HepG2 (cell line): ENCODE measurements around the gene MGLL. TPM values are rescaled to one million over a fixed set of nuclear protein-coding genes. Genes with fewer than 3 reads are reported as not detected.

Experiments
- ATAC-seq: fragments of 200-7000 bp; cut with Tn5 transposase; 3 replicates; pipeline ENCODE4 v1.9.1; 2020; ENCODE audit warnings: mild to moderate bottlenecking, moderate library complexity
- BruUV-seq: library from RNA; stranded (reverse); fragments of 400-500 nt; replicated peaks from 2 replicates; lab custom pipeline; 2021; lab: Mats Ljungman, UMichigan
- CTCF ChIA-PET: fragments of 300-600 bp; formaldehyde crosslinking; extraction: SDS; loops from one replicate; lab custom pipeline; 2021; ENCODE audit warnings: low total read pairs, inconsistent platforms, low intra/inter-chr PET ratio; lab: Yijun Ruan, JAX
- POLR2A ChIA-PET: fragments of 350-600 bp; sonication (Branson Sonifier 250); formaldehyde crosslinking; loops from one replicate; lab custom pipeline; 2020; ENCODE audit warnings: antibody characterized with exemption, inconsistent platforms; lab: Yijun Ruan, JAX
- DNase-seq: peaks from one replicate; pipeline ENCODE4 v3.0.0-alpha.2; 2015; ENCODE audit warnings: low spot score
- FAIRE-seq: peaks from 3 replicates; lab custom pipeline; 2011; peaks lifted over from hg19 to GRCh38; lab: Jason Lieb, UNC
- H2AFZ ChIP-seq: one replicate; pipeline ENCODE4 v1.6.1; 2011; ENCODE audit warnings: low read length, inconsistent platforms
- H3K27ac ChIP-seq: fragments of 300-600 bp; 3 replicates; pipeline ENCODE4 v1.8.0; 2011; ENCODE audit warnings: mixed run types, mild to moderate bottlenecking, mixed read lengths, low read length, inconsistent platforms; ENCODE audit not compliant: insufficient read depth; ENCODE audit errors: extremely low read length
- H3K27me3 ChIP-seq, 2 experiments: fragments of 200-600 bp in 1 of 2; 2 replicates in 1 of 2; 3 replicates in 1 of 2; pipeline versions ENCODE4 v1.6.0 to v1.8.0; 2011; ENCODE audit warnings: low read length in 2 of 2, mild to moderate bottlenecking in 2 of 2, moderate library complexity in 2 of 2, inconsistent platforms in 1 of 2; ENCODE audit not compliant: insufficient read depth in 2 of 2, control insufficient read depth in 1 of 2
- H3K36me3 ChIP-seq, 2 experiments: fragments of 200-600 bp in 1 of 2; replicated peaks in 1 of 2; 2 replicates in 1 of 2; 3 replicates in 1 of 2; pipeline versions ENCODE4 v1.5.1 to v1.8.0; 2011; ENCODE audit warnings: low read length in 2 of 2, inconsistent platforms in 1 of 2; ENCODE audit not compliant: insufficient read depth in 2 of 2, control insufficient read depth in 1 of 2
- H3K4me1 ChIP-seq: 2 replicates; pipeline ENCODE4 v1.5.1; 2012; ENCODE audit warnings: low read length, inconsistent platforms; ENCODE audit not compliant: insufficient read depth
- H3K4me2 ChIP-seq: 2 replicates; pipeline ENCODE4 v1.6.0; 2011; ENCODE audit warnings: low read depth, low read length, inconsistent platforms
- H3K4me3 ChIP-seq, 3 experiments: fragments of 200-600 bp in 1 of 3; sonication (generic), shearing (Covaris generic) in 1 of 3; replicated peaks in 1 of 3; 2 replicates each; pipeline ENCODE4 v1.5.1; 2011 to 2016; ENCODE audit warnings: low read length in 3 of 3, inconsistent platforms in 2 of 3, low read depth in 2 of 3, mild to moderate bottlenecking in 2 of 3, control low read depth in 1 of 3, mixed read lengths in 1 of 3; ENCODE audit not compliant: insufficient read depth in 1 of 3
- H3K79me2 ChIP-seq: one replicate; pipeline ENCODE4 v1.6.1; 2011; ENCODE audit warnings: low read length, inconsistent platforms; ENCODE audit not compliant: insufficient read depth
- H3K9ac ChIP-seq: 2 replicates; pipeline ENCODE4 v1.6.0; 2011; ENCODE audit warnings: mild to moderate bottlenecking, low read depth, low read length, inconsistent platforms; ENCODE audit not compliant: insufficient read depth
- H3K9me3 ChIP-seq: 2 replicates; pipeline ENCODE4 v1.5.1; 2012; ENCODE audit warnings: mild to moderate bottlenecking, low read length
- H4K20me1 ChIP-seq: 2 replicates; pipeline ENCODE4 v1.6.0; 2011; ENCODE audit warnings: inconsistent platforms, mild to moderate bottlenecking, low read length, moderate library complexity; ENCODE audit not compliant: insufficient read depth
- ARNT ChIP-seq: fragments of 450-650 bp; IDR thresholded peaks from 2 replicates; pipeline ENCODE4 v1.6.1; 2017
- CBX2 ChIP-seq, 2 experiments: fragments of 200-600 bp in 1 of 2; sonication (generic); formaldehyde crosslinking in 1 of 2; IDR thresholded peaks; 2 replicates each; pipeline versions ENCODE4 v1.7.0 to v1.8.1; 2018 to 2022; ENCODE audit warnings: low read depth in 2 of 2, low read length in 1 of 2, mild to moderate bottlenecking in 1 of 2, missing genetic modification reagents in 1 of 2
- FLYWCH1 ChIP-seq: sonication (generic); formaldehyde crosslinking; IDR thresholded peaks from 2 replicates; pipeline ENCODE4 v1.8.1; 2023; ENCODE audit warnings: mild to moderate bottlenecking, missing genetic modification reagents
- HNF4G ChIP-seq, 2 experiments: sonication (generic) in 1 of 2; formaldehyde crosslinking in 1 of 2; IDR thresholded peaks; 2 replicates each; pipeline versions ENCODE4 v1.4.0 to v1.6.1; 2011 to 2020; ENCODE audit warnings: borderline replicate concordance in 2 of 2, low read depth in 2 of 2, mild to moderate bottlenecking in 2 of 2, low read length in 1 of 2, missing genetic modification reagents in 1 of 2, moderate library complexity in 1 of 2
- MEF2D ChIP-seq: sonication (generic); formaldehyde crosslinking; IDR thresholded peaks from 2 replicates; pipeline ENCODE4 v1.5.1; 2020; ENCODE audit warnings: mild to moderate bottlenecking, missing genetic modification reagents
- MZF1 ChIP-seq: sonication (generic); formaldehyde crosslinking; IDR thresholded peaks from 2 replicates; pipeline ENCODE4 v1.8.1; 2023; ENCODE audit warnings: mild to moderate bottlenecking, missing genetic modification reagents, borderline replicate concordance
- NCOA5 ChIP-seq: sonication (generic); formaldehyde crosslinking; IDR thresholded peaks from 2 replicates; pipeline ENCODE4 v1.4.0; 2020; ENCODE audit warnings: missing genetic modification reagents
- NPAS2 ChIP-seq: sonication (generic); formaldehyde crosslinking; IDR thresholded peaks from 2 replicates; pipeline ENCODE4 v1.8.0; 2022; ENCODE audit warnings: mild to moderate bottlenecking, missing genetic modification reagents, borderline replicate concordance
- RARA ChIP-seq: IDR thresholded peaks from 2 replicates; pipeline ENCODE4 v1.6.1; 2016; ENCODE audit warnings: missing genetic modification reagents, missing compliant biosample characterization
- SMAD3 ChIP-seq: sonication (generic); formaldehyde crosslinking; IDR thresholded peaks from 2 replicates; pipeline ENCODE4 v1.4.0; 2020; ENCODE audit warnings: missing genetic modification reagents
- TEAD2 ChIP-seq: sonication (generic); formaldehyde crosslinking; IDR thresholded peaks from 2 replicates; pipeline ENCODE4 v1.9.0; 2021; ENCODE audit warnings: missing genetic modification reagents
- TEAD3 ChIP-seq: optimal IDR thresholded peaks from 2 replicates; pipeline ENCODE3; 2016; ENCODE audit warnings: borderline replicate concordance
- XRCC5 ChIP-seq: fragments of 200-400 bp; formaldehyde crosslinking; optimal IDR thresholded peaks from 2 replicates; pipeline ENCODE3; 2017; ENCODE audit warnings: mild to moderate bottlenecking, low read length
- YEATS2 ChIP-seq: sonication (generic); formaldehyde crosslinking; IDR thresholded peaks from 2 replicates; pipeline ENCODE4 v1.4.0; 2020; ENCODE audit warnings: missing genetic modification reagents, borderline replicate concordance
- ZFP36 ChIP-seq: fragments of 150-350 bp; IDR thresholded peaks from 2 replicates; pipeline ENCODE4 v1.6.1; 2018; ENCODE audit warnings: borderline replicate concordance, low read length, low read depth; ENCODE audit not compliant: partially characterized antibody
- ZNF180 ChIP-seq: sonication (generic); formaldehyde crosslinking; IDR thresholded peaks from 2 replicates; pipeline ENCODE4 v1.4.0; 2020; ENCODE audit warnings: low read depth, missing genetic modification reagents, borderline replicate concordance
- ZNF235 ChIP-seq: sonication (generic); formaldehyde crosslinking; IDR thresholded peaks from 2 replicates; pipeline ENCODE4 v1.8.1; 2023; ENCODE audit warnings: mild to moderate bottlenecking, missing genetic modification reagents, borderline replicate concordance
- ZNF616 ChIP-seq: sonication (generic); formaldehyde crosslinking; IDR thresholded peaks from 2 replicates; pipeline ENCODE4 v1.5.0; 2020; ENCODE audit warnings: low read depth, mild to moderate bottlenecking, missing genetic modification reagents
- ZNF841 ChIP-seq: sonication (generic); formaldehyde crosslinking; IDR thresholded peaks from 2 replicates; pipeline ENCODE4 v1.8.1; 2023; ENCODE audit warnings: missing genetic modification reagents, borderline replicate concordance
- WGBS: methylation state at CpG from one replicate; pipeline ENCODE4 v1.1.6; 2017; ENCODE audit warnings: low lambda C conversion rate; 5-methylcytosine and 5-hydroxymethylcytosine counted together
- in situ Hi-C: cut with HindIII; loops from 2 replicates; pipeline ENCODE4 v1.10.0; 2017; ENCODE audit warnings: low pct_unique_long_range_greater_than_20kb; ENCODE audit not compliant: extremely low pct_ligation_motif_present
- intact Hi-C: fragments of 100-400 bp; cut with micrococcal nuclease; formaldehyde crosslinking; loops from one replicate; pipeline ENCODE4 v1.10.0; 2022; ENCODE audit not compliant: unreplicated experiment
- polyA plus RNA-seq, 8 experiments: library from polyadenylated mRNA; depleted of rRNA in 3 of 8; stranded (reverse) in 7 of 8; unstranded in 1 of 8; fragments of >200 nt; fragmentation: Illumina TruSeq in 4 of 8; extraction: Trizol in 4 of 8; gene quantifications; 2 replicates each; pipeline versions ENCODE4 v1.2.1 to v1.2.3, GENCODE V29; 2011 to 2016; ENCODE audit warnings: low read depth in 4 of 8, missing spikeins in 1 of 8, mixed read lengths in 1 of 8; ENCODE audit not compliant: insufficient read depth in 1 of 8
- total RNA-seq, 5 experiments: library from RNA; depleted of rRNA; stranded (reverse); fragments of >200 nt; fragmentation: Illumina TruSeq; extraction: Trizol; gene quantifications; 2 replicates each; pipeline ENCODE4 v1.2.3, GENCODE V29; 2016; ENCODE audit warnings: low read depth in 1 of 5
- TF ChIP-seq, protein P1 (sequence below): sonication (generic); formaldehyde crosslinking; IDR thresholded peaks from 2 replicates; pipeline ENCODE4 v1.8.1; 2023; ENCODE audit warnings: missing genetic modification reagents, inconsistent platforms, borderline replicate concordance

The MGLL gene
- total and polyA plus RNA-seq, 2 of the 13 experiments (the other 11 are each of a cell fraction or from before 2014, with no cell fraction given): not detected

DNA sequence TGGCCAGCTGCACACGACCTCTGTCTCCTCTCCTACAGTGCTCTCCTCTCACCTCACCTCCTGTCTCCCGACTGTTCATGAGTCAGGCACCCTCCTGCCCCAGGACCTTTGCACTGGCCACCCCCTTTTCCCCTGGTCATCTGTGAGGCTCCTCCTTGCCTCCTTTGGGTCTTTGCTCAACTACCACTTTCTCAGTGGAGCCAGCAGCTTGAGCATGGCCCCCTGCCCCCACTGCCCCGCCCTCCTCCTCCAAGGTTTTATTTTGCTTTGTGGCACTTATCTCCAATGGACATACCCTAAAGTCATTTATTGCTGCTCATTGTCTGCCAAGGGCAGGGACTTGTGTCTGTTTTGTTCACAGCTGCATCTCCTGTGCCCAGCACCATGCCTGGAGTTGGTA lies 64.3 kb downstream of the MGLL start:
- Histone ChIP-seq H3K27ac (no peak overlapping the region), H3K9me3 (no peaks in the 10 kb centered on the region), H3K4me3 (no peak overlapping the region), H3K27me3 (peaks cover 1 to 44% of the 10 kb centered on the region in 2 experiments; a peak in 4 of 5 replicates), H3K9ac (no peak overlapping the region), H3K4me1 (no peaks in the 10 kb centered on the region), H3K36me3 (no peaks in the 10 kb centered on the region), H4K20me1 (no peaks in the 10 kb centered on the region)
- no TSS peak for BruUV-seq
- CTCF ChIA-PET: no interaction called here
- intact Hi-C loops: no loop called here
- TF ChIP-seq SMAD3 (no peak), ZNF616 (CRISPR knock-in tag) (no peak), MZF1 (no peak), NPAS2 (CRISPR knock-in tag) (no peak), FLYWCH1 (CRISPR knock-in tag) (no peak), TEAD2 (CRISPR knock-in tag) (no peak), TEAD3 (CRISPR knock-in tag) (no peak), ZNF180 (CRISPR knock-in tag) (no peak), ZFP36 (no peak), YEATS2 (CRISPR knock-in tag) (no peak), ZNF235 (no peak), XRCC5 (no peak), RARA (no peak), MEF2D (CRISPR knock-in tag) (no peak), CBX2 (IDR thresholded peaks at IDR 0.05; ENCODE audit: low read depth, low read length) (no peak), CBX2 (CRISPR knock-in tag; IDR thresholded peaks at IDR 0.05; ENCODE audit: low read depth) (no peak), ARNT (no peak), ZNF841 (CRISPR knock-in tag) (no peak), NCOA5 (no peak), HNF4G (IDR thresholded peaks at IDR 0.05; ENCODE audit: borderline replicate concordance, low read depth, low read length) (no peak), HNF4G (CRISPR knock-in tag; IDR thresholded peaks at IDR 0.05; ENCODE audit: borderline replicate concordance, low read depth) (no peak)
- TF ChIP-seq, protein P1, sequence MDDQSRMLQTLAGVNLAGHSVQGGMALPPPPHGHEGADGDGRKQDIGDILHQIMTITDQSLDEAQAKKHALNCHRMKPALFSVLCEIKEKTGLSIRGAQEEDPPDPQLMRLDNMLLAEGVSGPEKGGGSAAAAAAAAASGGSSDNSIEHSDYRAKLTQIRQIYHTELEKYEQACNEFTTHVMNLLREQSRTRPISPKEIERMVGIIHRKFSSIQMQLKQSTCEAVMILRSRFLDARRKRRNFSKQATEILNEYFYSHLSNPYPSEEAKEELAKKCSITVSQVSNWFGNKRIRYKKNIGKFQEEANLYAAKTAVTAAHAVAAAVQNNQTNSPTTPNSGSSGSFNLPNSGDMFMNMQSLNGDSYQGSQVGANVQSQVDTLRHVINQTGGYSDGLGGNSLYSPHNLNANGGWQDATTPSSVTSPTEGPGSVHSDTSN: no peak
- TF ChIP-seq, all 625 proteins: peak for 0
- POLR2A ChIA-PET: no interaction called here
- FAIRE-seq: no peak
- ATAC-seq: no peak
- in situ Hi-C loops: no loop called here
- H3K79me2 ChIP-seq: no peaks in the 10 kb centered on the region
- DNase-seq: no peak
- no peak overlapping the region for H3K4me2 ChIP-seq
- 2% methylated on average over 2 of the region's 3 CpGs for WGBS
- no peak overlapping the region for H2AFZ ChIP-seq
